WTC11 (cell line): ENCODE measurements around the gene DNAI1. TPM values are rescaled to one million over a fixed set of nuclear protein-coding genes. Genes with fewer than 3 reads are reported as not detected.

Experiments used
- AR ChIP-seq: fragments of 250-450 bp; sonication (Bioruptor Pico); IDR thresholded peaks from 2 replicates; pipeline ENCODE4 v1.9.0; 2021; ENCODE audit warnings: mild to moderate bottlenecking
- ARID4B ChIP-seq: sonication (generic); formaldehyde crosslinking; IDR thresholded peaks from 2 replicates; pipeline ENCODE4 v1.8.0; 2023; ENCODE audit warnings: missing genetic modification reagents, mild to moderate bottlenecking, borderline replicate concordance
- PREB ChIP-seq: sonication (generic); formaldehyde crosslinking; IDR thresholded peaks from 2 replicates; pipeline ENCODE4 v1.8.1; 2022; ENCODE audit warnings: mild to moderate bottlenecking, missing genetic modification reagents, moderate library complexity, borderline replicate concordance
- PRRX2 ChIP-seq: fragments of 250-450 bp; sonication (Bioruptor Pico); IDR thresholded peaks from 2 replicates; pipeline ENCODE4 v1.8.0; 2021; ENCODE audit warnings: mild to moderate bottlenecking
- RORB ChIP-seq: fragments of 250-450 bp; sonication (Bioruptor Pico); IDR thresholded peaks from 2 replicates; pipeline ENCODE4 v1.9.0; 2021; ENCODE audit warnings: mild to moderate bottlenecking
- ZBTB21 ChIP-seq: sonication (generic); formaldehyde crosslinking; IDR thresholded peaks from 2 replicates; pipeline ENCODE4 v1.8.1; 2023; ENCODE audit warnings: mild to moderate bottlenecking, missing genetic modification reagents, borderline replicate concordance
- total RNA-seq: library from RNA; stranded (reverse); gene quantifications from 3 replicates; pipeline ENCODE4 v1.2.3, GENCODE V29; 2021

Gene DNAI1
- total RNA-seq, 1 experiment from 2014 or later = 2.1 TPM

- TF ChIP-seq AR (CRISPR knock-in tag) (no peak), ZBTB21 (CRISPR knock-in tag) (no peak), PRRX2 (CRISPR knock-in tag) (no peak), PREB (CRISPR knock-in tag) (no peak), ARID4B (CRISPR knock-in tag) (no peak), RORB (CRISPR knock-in tag) (no peak)
These were observed 111.8 kb downstream of the DNAI1 start (continued) for GRCh38 chr9:34570376-34570775.

Other genes starting within 250 kb of the DNAI1 start
- 3.8 to 4.5 TPM (median 4.3 TPM) in 3 replicates for gene KIF24, start 129.5 kb upstream of the DNAI1 start, total RNA-seq
- gene NUDT2, start 129.2 kb upstream of the DNAI1 start, total RNA-seq = 17.3 to 18.3 TPM (median 17.8 TPM) in 3 replicates
- gene MYORG, start 81.9 kb upstream of the DNAI1 start, total RNA-seq = 9.3 to 18.9 TPM (median 9.7 TPM) in 3 replicates
- 17.2 to 20.6 TPM (median 19.5 TPM) in 3 replicates for gene FAM219A, start 235 bp upstream of the DNAI1 start, total RNA-seq
- gene ENHO, start 64.2 kb downstream of the DNAI1 start, total RNA-seq = 26.9 to 28.3 TPM (median 27.9 TPM) in 3 replicates
- gene CNTFR, start 130.9 kb downstream of the DNAI1 start, total RNA-seq = 8.7 to 18.0 TPM (median 9.9 TPM) in 3 replicates
- gene RPP25L, start 153.3 kb downstream of the DNAI1 start, total RNA-seq = 24.5 to 35.9 TPM (median 31.4 TPM) in 3 replicates
- gene DCTN3, start 161.7 kb downstream of the DNAI1 start, total RNA-seq = 23.8 to 28.7 TPM (median 27.5 TPM) in 3 replicates
- gene ARID3C, start 170.3 kb downstream of the DNAI1 start, total RNA-seq = 0.14 to 0.23 TPM (median 0.15 TPM) in 3 replicates
- gene SIGMAR1, start 179.0 kb downstream of the DNAI1 start, total RNA-seq = 108 to 116 TPM (median 109 TPM) in 3 replicates
- gene GALT, start 187.9 kb downstream of the DNAI1 start, total RNA-seq = 35.9 to 39.7 TPM (median 37.6 TPM) in 3 replicates
- gene IL11RA, start 193.4 kb downstream of the DNAI1 start, total RNA-seq = 7.2 to 8.6 TPM (median 7.6 TPM) in 3 replicates
- 0.68 to 1.0 TPM (median 0.89 TPM) in 3 replicates for gene CCL27, start 203.9 kb downstream of the DNAI1 start, total RNA-seq
- not detected in 3 replicates for gene CCL19, start 232.5 kb downstream of the DNAI1 start, total RNA-seq